GM23338 (cell line): Measurements from ENCODE around the gene PDS5A. TPM values are rescaled to one million over a fixed set of nuclear protein-coding genes. Genes with fewer than 3 reads are reported as not detected.

ENCODE experiments used
- ATAC-seq: fragments of 200-7000 bp; cut with Tn5 transposase; 3 replicates; pipeline ENCODE4 v1.9.1; 2020
- DNase-seq: peaks from one replicate; pipeline ENCODE4 v3.0.0-alpha.2; 2015; ENCODE audit warnings: low spot score
- H2AFZ ChIP-seq: fragments of 200-600 bp; sonication (generic); 2 replicates; pipeline ENCODE4 v1.8.0; 2016; ENCODE audit warnings: antibody characterized with exemption, mild to moderate bottlenecking, moderate library complexity
- H3F3A ChIP-seq: fragments of 200-600 bp; sonication (generic); replicated peaks from 2 replicates; pipeline ENCODE4 v1.8.0; 2017; ENCODE audit warnings: antibody characterized with exemption, mixed run types, low read depth
- H3K27ac ChIP-seq: fragments of 200-600 bp; sonication (generic); 2 replicates; pipeline ENCODE4 v1.6.1; 2016; ENCODE audit warnings: low read depth
- H3K27me3 ChIP-seq: fragments of 200-600 bp; sonication (generic); 2 replicates; pipeline ENCODE4 v1.8.0; 2016; ENCODE audit warnings: mild to moderate bottlenecking, mixed run types, moderate library complexity; ENCODE audit not compliant: insufficient read depth
- H3K36me3 ChIP-seq: fragments of 200-600 bp; sonication (generic); 2 replicates; pipeline ENCODE4 v1.8.0; 2016; ENCODE audit warnings: mild to moderate bottlenecking; ENCODE audit not compliant: insufficient read depth
- H3K4me1 ChIP-seq: fragments of 200-600 bp; sonication (generic); 2 replicates; pipeline ENCODE4 v1.8.0; 2016; ENCODE audit warnings: mild to moderate bottlenecking, moderate library complexity; ENCODE audit not compliant: insufficient read depth
- H3K4me2 ChIP-seq: fragments of 200-600 bp; sonication (generic); 2 replicates; pipeline ENCODE4 v1.7.1; 2017; ENCODE audit warnings: mixed run types
- H3K4me3 ChIP-seq: fragments of 200-600 bp; sonication (generic); 2 replicates; pipeline ENCODE4 v1.6.1; 2016; ENCODE audit warnings: mixed run types
- H3K79me2 ChIP-seq: fragments of 200-600 bp; sonication (generic); replicated peaks from 2 replicates; pipeline ENCODE4 v1.8.0; 2017; ENCODE audit warnings: mild to moderate bottlenecking; ENCODE audit not compliant: insufficient read depth
- H3K9me2 ChIP-seq: fragments of 200-600 bp; sonication (generic); 2 replicates; pipeline ENCODE4 v1.8.0; 2017; ENCODE audit not compliant: insufficient read depth
- H4K20me1 ChIP-seq: fragments of 200-600 bp; sonication (generic); replicated peaks from 2 replicates; pipeline ENCODE4 v1.8.0; 2017; ENCODE audit warnings: mild to moderate bottlenecking; ENCODE audit not compliant: insufficient read depth
- H3K27ac Mint-ChIP-seq: 2 replicates; pipeline ENCODE4 v1.8.0; 2020; ENCODE audit warnings: inconsistent platforms, mild to moderate bottlenecking, moderate library complexity, mixed read lengths
- H3K27me3 Mint-ChIP-seq: 3 replicates; pipeline ENCODE4 v1.8.0; 2022; ENCODE audit warnings: low read depth, mild to moderate bottlenecking, moderate library complexity, mixed read lengths, inconsistent platforms; ENCODE audit not compliant: insufficient read depth, poor library complexity
- H3K36me3 Mint-ChIP-seq: 3 replicates; pipeline ENCODE4 v1.8.0; 2021; ENCODE audit warnings: low read depth, mild to moderate bottlenecking, inconsistent platforms, moderate library complexity, mixed read lengths
- H3K4me1 Mint-ChIP-seq: 3 replicates; pipeline ENCODE4 v1.8.0; 2020; ENCODE audit warnings: mild to moderate bottlenecking, inconsistent platforms, mixed read lengths
- H3K4me3 Mint-ChIP-seq: 3 replicates; pipeline ENCODE4 v1.8.0; 2021; ENCODE audit warnings: moderate library complexity, mild to moderate bottlenecking, inconsistent platforms, mixed read lengths
- H3K9me3 Mint-ChIP-seq: 3 replicates; pipeline ENCODE4 v1.8.0; 2020; ENCODE audit warnings: moderate library complexity, mild to moderate bottlenecking, inconsistent platforms, mixed read lengths
- CREB1 ChIP-seq: fragments of 250-450 bp; sonication (Bioruptor Pico); IDR thresholded peaks from 2 replicates; pipeline ENCODE4 v1.5.0; 2020; ENCODE audit warnings: low read depth, mild to moderate bottlenecking, moderate library complexity
- CTCF ChIP-seq, 2 experiments: fragments of 200-600 bp in 1 of 2; sonication (generic) in 1 of 2; conservative IDR thresholded peaks; 2 replicates each; pipeline versions ENCODE4 v1.5.1 to v1.6.1; 2016 to 2017; ENCODE audit warnings: antibody characterized with exemption in 2 of 2, low read depth in 2 of 2, mild to moderate bottlenecking in 2 of 2, moderate library complexity in 1 of 2
- ETS1 ChIP-seq: IDR thresholded peaks from 2 replicates; pipeline ENCODE4 v1.6.1; 2016; ENCODE audit warnings: antibody characterized with exemption
- EZH2 ChIP-seq: fragments of 200-600 bp; sonication (generic); IDR thresholded peaks from one replicate; pipeline ENCODE4 v1.8.0; 2017; ENCODE audit warnings: antibody characterized with exemption, mild to moderate bottlenecking, low read depth; ENCODE audit not compliant: unreplicated experiment
- EZH2phosphoT487 ChIP-seq: fragments of 200-600 bp; sonication (generic); IDR thresholded peaks from one replicate; pipeline ENCODE4 v1.8.1; 2018; ENCODE audit warnings: antibody characterized with exemption; ENCODE audit not compliant: unreplicated experiment
- JUNB ChIP-seq: IDR thresholded peaks from one replicate; pipeline ENCODE4 v1.6.1; 2016; ENCODE audit warnings: antibody characterized with exemption; ENCODE audit not compliant: unreplicated experiment
- NANOG ChIP-seq: IDR thresholded peaks from 2 replicates; pipeline ENCODE4 v1.6.1; 2016; ENCODE audit warnings: antibody characterized with exemption, borderline replicate concordance
- POLR2AphosphoS5 ChIP-seq: IDR thresholded peaks from 2 replicates; pipeline ENCODE4 v1.6.1; 2016; ENCODE audit warnings: antibody characterized with exemption, low read depth
- REST ChIP-seq: IDR thresholded peaks from one replicate; pipeline ENCODE4 v1.6.1; 2018; ENCODE audit warnings: antibody characterized with exemption; ENCODE audit not compliant: unreplicated experiment
- STAT1 ChIP-seq: IDR thresholded peaks from one replicate; pipeline ENCODE4 v1.6.1; 2016; ENCODE audit warnings: antibody characterized with exemption; ENCODE audit not compliant: unreplicated experiment
- ZNF114 ChIP-seq: fragments of 250-450 bp; sonication (Bioruptor Pico); IDR thresholded peaks from 2 replicates; pipeline ENCODE4 v1.5.0; 2020; ENCODE audit warnings: mild to moderate bottlenecking, moderate library complexity
- ZNF331 ChIP-seq: fragments of 250-450 bp; sonication (Bioruptor Pico); IDR thresholded peaks from 2 replicates; pipeline ENCODE4 v1.5.0; 2020; ENCODE audit warnings: low read depth, mild to moderate bottlenecking, moderate library complexity
- polyA plus RNA-seq: library from polyadenylated mRNA; unstranded; fragments of >200 nt; fragmentation: Nextera tagmentation; extraction: Ambion mirVana; gene quantifications from 2 replicates; pipeline ENCODE4 v1.2.1, GENCODE V29; 2016
- total RNA-seq: library from RNA; depleted of rRNA; stranded (reverse); fragments of >200 nt; shearing (Covaris generic); gene quantifications from 2 replicates; pipeline ENCODE4 v1.2.3, GENCODE V29; 2014
- TF ChIP-seq, protein P1 (sequence below): fragments of 250-450 bp; sonication (Bioruptor Pico); IDR thresholded peaks from 2 replicates; pipeline ENCODE4 v1.5.0; 2020; ENCODE audit warnings: mild to moderate bottlenecking, moderate library complexity

PDS5A gene
- total and polyA plus RNA-seq, 2 experiments from 2014 or later, result 22.1 to 91.9 TPM

DNA sequence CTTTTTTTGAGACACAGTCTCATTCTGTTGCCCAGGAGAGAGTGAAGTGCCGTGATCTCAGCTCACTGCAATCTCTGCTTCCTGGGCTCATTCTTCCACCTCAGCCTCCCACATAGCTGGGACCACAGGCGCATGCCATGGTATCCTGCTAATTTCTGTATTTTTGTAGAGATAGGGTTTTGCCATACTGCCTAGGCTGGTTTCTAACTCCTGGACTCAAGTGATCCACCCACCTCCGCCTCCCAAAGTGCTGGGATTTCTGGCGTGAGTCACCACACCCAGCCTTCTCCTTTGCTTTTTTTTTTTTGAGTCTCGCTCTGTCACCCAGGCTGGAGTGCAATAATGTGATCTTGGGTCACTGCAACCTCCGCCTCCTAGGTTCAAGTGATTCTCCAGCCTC lies 94.1 kb downstream of the PDS5A start:
- Histone ChIP-seq H3K4me3 (no peak overlapping the region), H4K20me1 (no peaks in the 10 kb centered on the region), H3K36me3 (peaks cover 6% of the 10 kb centered on the region; the same call in 1 of the 2 replicates), H3K27ac (0 out of 2 replicates have a peak overlapping the region, but pooled peaks have one; percentile 28), H2AFZ (no peak overlapping the region), H3K27me3 (no peaks in the 10 kb centered on the region), H3K4me2 (no peak overlapping the region), H3K79me2 (no peaks in the 10 kb centered on the region; the same call in 1 of the 2 replicates), H3F3A (no peaks in the 10 kb centered on the region), H3K9me2 (no peaks in the 10 kb centered on the region; the same call in 1 of the 2 replicates), H3K4me1 (peaks cover 3% of the 10 kb centered on the region; the same call in 1 of the 2 replicates)
- Mint-ChIP-seq H3K27me3 (peaks cover 10% of the 10 kb centered on the region), H3K4me3 (no peak overlapping the region), H3K36me3 (peaks cover 71% of the 10 kb centered on the region), H3K27ac (no peak overlapping the region), H3K9me3 (no peaks in the 10 kb centered on the region), H3K4me1 (peaks cover 4% of the 10 kb centered on the region)
- ATAC-seq (no peak), DNase-seq (no peak)
- TF ChIP-seq CTCF (conservative IDR thresholded peaks at IDR 0.05; ENCODE audit: low read depth in 2 of 2), result no peak
- TF ChIP-seq STAT1, result no peak
- TF ChIP-seq ZNF331 (CRISPR knock-in tag), result no peak
- TF ChIP-seq, protein P1, sequence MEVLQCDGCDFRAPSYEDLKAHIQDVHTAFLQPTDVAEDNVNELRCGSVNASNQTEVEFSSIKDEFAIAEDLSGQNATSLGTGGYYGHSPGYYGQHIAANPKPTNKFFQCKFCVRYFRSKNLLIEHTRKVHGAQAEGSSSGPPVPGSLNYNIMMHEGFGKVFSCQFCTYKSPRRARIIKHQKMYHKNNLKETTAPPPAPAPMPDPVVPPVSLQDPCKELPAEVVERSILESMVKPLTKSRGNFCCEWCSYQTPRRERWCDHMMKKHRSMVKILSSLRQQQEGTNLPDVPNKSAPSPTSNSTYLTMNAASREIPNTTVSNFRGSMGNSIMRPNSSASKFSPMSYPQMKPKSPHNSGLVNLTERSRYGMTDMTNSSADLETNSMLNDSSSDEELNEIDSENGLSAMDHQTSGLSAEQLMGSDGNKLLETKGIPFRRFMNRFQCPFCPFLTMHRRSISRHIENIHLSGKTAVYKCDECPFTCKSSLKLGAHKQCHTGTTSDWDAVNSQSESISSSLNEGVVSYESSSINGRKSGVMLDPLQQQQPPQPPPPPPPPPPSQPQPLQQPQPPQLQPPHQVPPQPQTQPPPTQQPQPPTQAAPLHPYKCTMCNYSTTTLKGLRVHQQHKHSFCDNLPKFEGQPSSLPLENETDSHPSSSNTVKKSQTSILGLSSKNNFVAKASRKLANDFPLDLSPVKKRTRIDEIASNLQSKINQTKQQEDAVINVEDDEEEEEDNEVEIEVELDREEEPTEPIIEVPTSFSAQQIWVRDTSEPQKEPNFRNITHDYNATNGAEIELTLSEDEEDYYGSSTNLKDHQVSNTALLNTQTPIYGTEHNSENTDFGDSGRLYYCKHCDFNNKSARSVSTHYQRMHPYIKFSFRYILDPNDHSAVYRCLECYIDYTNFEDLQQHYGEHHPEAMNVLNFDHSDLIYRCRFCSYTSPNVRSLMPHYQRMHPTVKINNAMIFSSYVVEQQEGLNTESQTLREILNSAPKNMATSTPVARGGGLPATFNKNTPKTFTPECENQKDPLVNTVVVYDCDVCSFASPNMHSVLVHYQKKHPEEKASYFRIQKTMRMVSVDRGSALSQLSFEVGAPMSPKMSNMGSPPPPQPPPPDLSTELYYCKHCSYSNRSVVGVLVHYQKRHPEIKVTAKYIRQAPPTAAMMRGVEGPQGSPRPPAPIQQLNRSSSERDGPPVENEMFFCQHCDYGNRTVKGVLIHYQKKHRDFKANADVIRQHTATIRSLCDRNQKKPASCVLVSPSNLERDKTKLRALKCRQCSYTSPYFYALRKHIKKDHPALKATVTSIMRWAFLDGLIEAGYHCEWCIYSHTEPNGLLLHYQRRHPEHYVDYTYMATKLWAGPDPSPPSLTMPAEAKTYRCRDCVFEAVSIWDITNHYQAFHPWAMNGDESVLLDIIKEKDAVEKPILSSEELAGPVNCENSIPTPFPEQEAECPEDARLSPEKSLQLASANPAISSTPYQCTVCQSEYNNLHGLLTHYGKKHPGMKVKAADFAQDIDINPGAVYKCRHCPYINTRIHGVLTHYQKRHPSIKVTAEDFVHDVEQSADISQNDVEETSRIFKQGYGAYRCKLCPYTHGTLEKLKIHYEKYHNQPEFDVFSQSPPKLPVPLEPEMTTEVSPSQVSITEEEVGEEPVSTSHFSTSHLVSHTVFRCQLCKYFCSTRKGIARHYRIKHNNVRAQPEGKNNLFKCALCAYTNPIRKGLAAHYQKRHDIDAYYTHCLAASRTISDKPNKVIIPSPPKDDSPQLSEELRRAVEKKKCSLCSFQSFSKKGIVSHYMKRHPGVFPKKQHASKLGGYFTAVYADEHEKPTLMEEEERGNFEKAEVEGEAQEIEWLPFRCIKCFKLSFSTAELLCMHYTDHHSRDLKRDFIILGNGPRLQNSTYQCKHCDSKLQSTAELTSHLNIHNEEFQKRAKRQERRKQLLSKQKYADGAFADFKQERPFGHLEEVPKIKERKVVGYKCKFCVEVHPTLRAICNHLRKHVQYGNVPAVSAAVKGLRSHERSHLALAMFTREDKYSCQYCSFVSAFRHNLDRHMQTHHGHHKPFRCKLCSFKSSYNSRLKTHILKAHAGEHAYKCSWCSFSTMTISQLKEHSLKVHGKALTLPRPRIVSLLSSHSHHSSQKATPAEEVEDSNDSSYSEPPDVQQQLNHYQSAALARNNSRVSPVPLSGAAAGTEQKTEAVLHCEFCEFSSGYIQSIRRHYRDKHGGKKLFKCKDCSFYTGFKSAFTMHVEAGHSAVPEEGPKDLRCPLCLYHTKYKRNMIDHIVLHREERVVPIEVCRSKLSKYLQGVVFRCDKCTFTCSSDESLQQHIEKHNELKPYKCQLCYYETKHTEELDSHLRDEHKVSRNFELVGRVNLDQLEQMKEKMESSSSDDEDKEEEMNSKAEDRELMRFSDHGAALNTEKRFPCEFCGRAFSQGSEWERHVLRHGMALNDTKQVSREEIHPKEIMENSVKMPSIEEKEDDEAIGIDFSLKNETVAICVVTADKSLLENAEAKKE (CRISPR knock-in tag), result no peak
- no peak for TF ChIP-seq CREB1 (CRISPR knock-in tag)
- TF ChIP-seq REST, result no peak
- TF ChIP-seq EZH2phosphoT487, result no peak
- no peak for TF ChIP-seq ZNF114 (CRISPR knock-in tag)
- TF ChIP-seq JUNB, result no peak
- no peak for TF ChIP-seq EZH2
- TF ChIP-seq POLR2AphosphoS5, result no peak
- no peak for TF ChIP-seq NANOG
- TF ChIP-seq ETS1, result no peak
